ENCODE data around the gene ADAMTS16.

GRCh38 chr5:5273398-5273797 is 133.3 kb downstream of the ADAMTS16 start:
- TF ChIP-seq CTCF (IDR thresholded peaks at IDR 0.05) (no peak), ELF4 (CRISPR knock-in tag; IDR thresholded peaks at IDR 0.05; ENCODE audit: low read depth) (no peak), CREM (CRISPR knock-in tag; IDR thresholded peaks at IDR 0.05) (no peak), KAT7 (CRISPR knock-in tag; IDR thresholded peaks at IDR 0.05; ENCODE audit: borderline replicate concordance) (no peak), USF2 (CRISPR knock-in tag; IDR thresholded peaks at IDR 0.05) (no peak)
- TF ChIP-seq, protein P1, sequence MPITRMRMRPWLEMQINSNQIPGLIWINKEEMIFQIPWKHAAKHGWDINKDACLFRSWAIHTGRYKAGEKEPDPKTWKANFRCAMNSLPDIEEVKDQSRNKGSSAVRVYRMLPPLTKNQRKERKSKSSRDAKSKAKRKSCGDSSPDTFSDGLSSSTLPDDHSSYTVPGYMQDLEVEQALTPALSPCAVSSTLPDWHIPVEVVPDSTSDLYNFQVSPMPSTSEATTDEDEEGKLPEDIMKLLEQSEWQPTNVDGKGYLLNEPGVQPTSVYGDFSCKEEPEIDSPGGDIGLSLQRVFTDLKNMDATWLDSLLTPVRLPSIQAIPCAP (CRISPR knock-in tag; IDR thresholded peaks at IDR 0.05): no peak

All from WTC11 (cell line).